WTC11 (cell line): ENCODE measurements around the gene STPG3. TPM values are rescaled to one million over a fixed set of nuclear protein-coding genes. Genes with fewer than 3 reads are reported as not detected.

ENCODE experiments used
- ATAC-seq: fragments of 200-7000 bp; cut with Tn5 transposase; 2 replicates; pipeline ENCODE4 v1.10.0; 2021; ENCODE audit warnings: mild to moderate bottlenecking, moderate library complexity
- CTCF ChIA-PET: fragments of 300-600 bp; sonication (Branson Sonifier 250); formaldehyde crosslinking; loops from one replicate; lab custom pipeline; 2021; ENCODE audit warnings: antibody characterized with exemption; lab: Charles Lee
- POLR2A ChIA-PET: fragments of 350-600 bp; sonication (Branson Sonifier 250); formaldehyde crosslinking; loops from one replicate; lab custom pipeline; 2021; ENCODE audit warnings: antibody characterized with exemption; lab: Charles Lee
- DNase-seq: peaks from one replicate; pipeline ENCODE4 v3.0.0; 2021; ENCODE audit warnings: low spot score
- H3K27ac Mint-ChIP-seq: 2 replicates; pipeline ENCODE4 v1.8.0; 2021; ENCODE audit warnings: mixed read lengths
- H3K27me3 Mint-ChIP-seq: 2 replicates; pipeline ENCODE4 v1.8.0; 2021; ENCODE audit warnings: low read depth, mild to moderate bottlenecking, moderate library complexity, mixed read lengths
- H3K36me3 Mint-ChIP-seq: 2 replicates; pipeline ENCODE4 v1.8.0; 2021; ENCODE audit warnings: mixed read lengths
- H3K4me1 Mint-ChIP-seq: 2 replicates; pipeline ENCODE4 v1.8.0; 2022; ENCODE audit warnings: mixed read lengths
- H3K4me3 Mint-ChIP-seq: 2 replicates; pipeline ENCODE4 v1.8.0; 2021; ENCODE audit warnings: mild to moderate bottlenecking, moderate library complexity, mixed read lengths
- H3K9me3 Mint-ChIP-seq: 2 replicates; pipeline ENCODE4 v1.8.0; 2021; ENCODE audit warnings: mixed read lengths
- AR ChIP-seq: fragments of 250-450 bp; sonication (Bioruptor Pico); IDR thresholded peaks from 2 replicates; pipeline ENCODE4 v1.9.0; 2021; ENCODE audit warnings: mild to moderate bottlenecking
- CBFB ChIP-seq: sonication (generic); formaldehyde crosslinking; IDR thresholded peaks from 2 replicates; pipeline ENCODE4 v1.8.1; 2022; ENCODE audit warnings: mild to moderate bottlenecking, low read depth, missing genetic modification reagents
- E2F4 ChIP-seq: sonication (generic); formaldehyde crosslinking; IDR thresholded peaks from 2 replicates; pipeline ENCODE4 v1.8.1; 2022; ENCODE audit warnings: low read depth, mild to moderate bottlenecking, moderate library complexity, missing genetic modification reagents, borderline replicate concordance
- FOXP1 ChIP-seq: sonication (generic); formaldehyde crosslinking; IDR thresholded peaks from 2 replicates; pipeline ENCODE4 v1.8.0; 2022; ENCODE audit warnings: missing genetic modification reagents, mild to moderate bottlenecking, moderate library complexity, borderline replicate concordance
- GTF2I ChIP-seq: fragments of 250-450 bp; sonication (Bioruptor Pico); conservative IDR thresholded peaks from 2 replicates; pipeline ENCODE4 v1.4.0; 2021; ENCODE audit warnings: mild to moderate bottlenecking
- HMGA2 ChIP-seq: fragments of 250-450 bp; sonication (Bioruptor Pico); IDR thresholded peaks from 2 replicates; pipeline ENCODE4 v1.4.0; 2021; ENCODE audit warnings: mild to moderate bottlenecking, moderate library complexity
- MLX ChIP-seq: sonication (generic); formaldehyde crosslinking; IDR thresholded peaks from 2 replicates; pipeline ENCODE4 v1.8.1; 2023; ENCODE audit warnings: mild to moderate bottlenecking, missing genetic modification reagents, moderate library complexity
- PRDM15 ChIP-seq: sonication (generic); formaldehyde crosslinking; IDR thresholded peaks from 2 replicates; pipeline ENCODE4 v1.8.0; 2022; ENCODE audit warnings: missing genetic modification reagents
- RELA ChIP-seq: sonication (generic); formaldehyde crosslinking; IDR thresholded peaks from 2 replicates; pipeline ENCODE4 v1.8.1; 2022; ENCODE audit warnings: missing genetic modification reagents, mild to moderate bottlenecking, borderline replicate concordance
- SP1 ChIP-seq: sonication (generic); formaldehyde crosslinking; conservative IDR thresholded peaks from 2 replicates; pipeline ENCODE4 v1.8.1; 2022; ENCODE audit warnings: missing genetic modification reagents
- TEAD4 ChIP-seq: sonication (generic); formaldehyde crosslinking; IDR thresholded peaks from 2 replicates; pipeline ENCODE4 v1.8.0; 2022; ENCODE audit warnings: mild to moderate bottlenecking, missing genetic modification reagents
- USF2 ChIP-seq: sonication (generic); formaldehyde crosslinking; IDR thresholded peaks from 2 replicates; pipeline ENCODE4 v1.8.1; 2023; ENCODE audit warnings: mild to moderate bottlenecking, missing genetic modification reagents, moderate library complexity
- ZBTB21 ChIP-seq: sonication (generic); formaldehyde crosslinking; IDR thresholded peaks from 2 replicates; pipeline ENCODE4 v1.8.1; 2023; ENCODE audit warnings: mild to moderate bottlenecking, missing genetic modification reagents, borderline replicate concordance
- ZNF232 ChIP-seq: sonication (generic); formaldehyde crosslinking; IDR thresholded peaks from 2 replicates; pipeline ENCODE4 v1.8.0; 2022; ENCODE audit warnings: mild to moderate bottlenecking, missing genetic modification reagents
- ZNF317 ChIP-seq: sonication (generic); formaldehyde crosslinking; IDR thresholded peaks from 2 replicates; pipeline ENCODE4 v1.8.1; 2023; ENCODE audit warnings: low read depth, mild to moderate bottlenecking, moderate library complexity, missing genetic modification reagents, borderline replicate concordance
- ZNF396 ChIP-seq: fragments of 250-450 bp; sonication (Bioruptor Pico); IDR thresholded peaks from 2 replicates; pipeline ENCODE4 v1.8.0; 2021; ENCODE audit warnings: mild to moderate bottlenecking, moderate library complexity, borderline replicate concordance
- ZNF512 ChIP-seq: sonication (generic); formaldehyde crosslinking; IDR thresholded peaks from 2 replicates; pipeline ENCODE4 v1.8.1; 2022; ENCODE audit warnings: missing genetic modification reagents, borderline replicate concordance
- total RNA-seq: library from RNA; stranded (reverse); gene quantifications from 3 replicates; pipeline ENCODE4 v1.2.3, GENCODE V29; 2021

Gene STPG3
- total RNA-seq, 1 experiment from 2014 or later: 0.26 TPM

- TF ChIP-seq PRDM15 (CRISPR knock-in tag): no peak
- no peak for TF ChIP-seq RELA (CRISPR knock-in tag)
- no peak for TF ChIP-seq MLX (CRISPR knock-in tag)
- TF ChIP-seq ZNF396 (CRISPR knock-in tag): no peak
- no peak for TF ChIP-seq GTF2I (CRISPR knock-in tag)
- no peak for TF ChIP-seq SP1 (CRISPR knock-in tag)
- TF ChIP-seq HMGA2: no peak
- no peak for TF ChIP-seq FOXP1 (CRISPR knock-in tag)
These were observed 30.6 kb upstream of the STPG3 start (continued) for GRCh38 chr9:137220317-137221094.

- CTCF ChIA-PET: interaction anchor here (0.6 to 8.9 kb wide), 8 partner anchors 15 to 186 kb away, joined by 3 to 143 read pairs (median 9); partner anchors contain the start of genes SAPCD2 and TPRN
- H3K27ac Mint-ChIP-seq: no peak overlapping the region
- H3K4me1 Mint-ChIP-seq: peaks cover 4% of the 10 kb centered on the region; the same call in 1 of the 2 replicates
- ATAC-seq (no peak), DNase-seq (no peak)
- peak overlapping the region; percentile 18; the same call in 1 of the 2 replicates for H3K4me3 Mint-ChIP-seq
- H3K9me3 Mint-ChIP-seq: no peaks in the 10 kb centered on the region
- H3K36me3 Mint-ChIP-seq: no peaks in the 10 kb centered on the region
- H3K27me3 Mint-ChIP-seq: no peaks in the 10 kb centered on the region
- TF ChIP-seq AR (CRISPR knock-in tag) (no peak), USF2 (CRISPR knock-in tag) (no peak), E2F4 (CRISPR knock-in tag) (no peak), ZNF232 (CRISPR knock-in tag) (no peak), ZNF317 (CRISPR knock-in tag) (no peak), PRDM15 (CRISPR knock-in tag) (no peak), CBFB (CRISPR knock-in tag) (no peak), ZBTB21 (no peak), HMGA2 (no peak), MLX (CRISPR knock-in tag) (no peak), TEAD4 (CRISPR knock-in tag) (no peak), ZNF512 (CRISPR knock-in tag) (no peak)
- POLR2A ChIA-PET: no interaction called here
These were observed 30.0 kb upstream of the STPG3 start for GRCh38 chr9:137221095-137221505.
